ENCODE data around the gene MPP4. TPM values are rescaled to one million over a fixed set of nuclear protein-coding genes. Genes with fewer than 3 reads are reported as not detected.

The MPP4 gene
- total RNA-seq, 2 donors from 2014 or later: not detected

Other genes with a start within 250 kb of the MPP4 start
- 10 to 100 TPM; 27.6 to 29.9 TPM for gene TRAK2, start 247.2 kb downstream of the MPP4 start, total RNA-seq
- gene STRADB, start 246.9 kb downstream of the MPP4 start, total RNA-seq: 10 to 100 TPM; 11.8 to 21.3 TPM
- gene TMEM237, start 55.1 kb downstream of the MPP4 start, total RNA-seq: 10 to 100 TPM; 10.0 to 12.0 TPM
- 10 to 100 TPM; 19.9 to 20.0 TPM for gene ALS2, start 82.3 kb upstream of the MPP4 start, total RNA-seq
- gene CDK15, start 107.9 kb upstream of the MPP4 start, total RNA-seq: not detected